ENCODE results near the gene TCEANC. TPM values are rescaled to one million over a fixed set of nuclear protein-coding genes. Genes with fewer than 3 reads are reported as not detected.
"Not testable (repeated sequence)": the region's sequence is repeated elsewhere in the genome, so short reads cannot be mapped to it uniquely, and the experiment has no call there.

Gene TCEANC
- total and polyA plus RNA-seq, 8 donors = 2.0 to 4.6 (median 2.6) TPM

GRCh38 chrX:13614154-13614553 lies 38.8 kb upstream of the TCEANC start:
- Histone ChIP-seq H3K9me3 (no peaks in the 10 kb centered on the region), H3K27ac (no peak overlapping the region), H3K27me3 (peaks cover 0 to 2% (median 0%) of the 10 kb centered on the region in 4 donors), H3K4me1 (no peaks in the 10 kb centered on the region), H3K4me3 (no peak overlapping the region), H3K36me3 (no peaks in the 10 kb centered on the region)
- intact Hi-C loops (cut with DNase I) = no loop called here
- ATAC-seq (no peak), DNase-seq (no peak), FAIRE-seq (no peak)
- TF ChIP-seq, protein P1, sequence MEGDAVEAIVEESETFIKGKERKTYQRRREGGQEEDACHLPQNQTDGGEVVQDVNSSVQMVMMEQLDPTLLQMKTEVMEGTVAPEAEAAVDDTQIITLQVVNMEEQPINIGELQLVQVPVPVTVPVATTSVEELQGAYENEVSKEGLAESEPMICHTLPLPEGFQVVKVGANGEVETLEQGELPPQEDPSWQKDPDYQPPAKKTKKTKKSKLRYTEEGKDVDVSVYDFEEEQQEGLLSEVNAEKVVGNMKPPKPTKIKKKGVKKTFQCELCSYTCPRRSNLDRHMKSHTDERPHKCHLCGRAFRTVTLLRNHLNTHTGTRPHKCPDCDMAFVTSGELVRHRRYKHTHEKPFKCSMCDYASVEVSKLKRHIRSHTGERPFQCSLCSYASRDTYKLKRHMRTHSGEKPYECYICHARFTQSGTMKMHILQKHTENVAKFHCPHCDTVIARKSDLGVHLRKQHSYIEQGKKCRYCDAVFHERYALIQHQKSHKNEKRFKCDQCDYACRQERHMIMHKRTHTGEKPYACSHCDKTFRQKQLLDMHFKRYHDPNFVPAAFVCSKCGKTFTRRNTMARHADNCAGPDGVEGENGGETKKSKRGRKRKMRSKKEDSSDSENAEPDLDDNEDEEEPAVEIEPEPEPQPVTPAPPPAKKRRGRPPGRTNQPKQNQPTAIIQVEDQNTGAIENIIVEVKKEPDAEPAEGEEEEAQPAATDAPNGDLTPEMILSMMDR (IDR thresholded peaks at IDR 0.05) = no peak

- TF ChIP-seq, protein P1 (IDR thresholded peaks at IDR 0.05) = no peak
- 14 to 38% methylated on average over 1 of the region's 1 CpG for whole genome bisulfite sequencing, 2 donors
- Histone ChIP-seq H3K27me3 (peaks cover 0 to 7% (median 1%) of the 10 kb centered on the region in 4 donors), H3K27ac (no peak overlapping the region), H3K9me3 (no peaks in the 10 kb centered on the region), H3K36me3 (no peaks in the 10 kb centered on the region), H3K4me1 (no peaks in the 10 kb centered on the region), H3K4me3 (no peak overlapping the region)
- no peak for DNase-seq
- ATAC-seq = no peak
- intact Hi-C loops (cut with DNase I) = no loop called here
- no peak for FAIRE-seq
These were observed 32.7 kb upstream of the TCEANC start for GRCh38 chrX:13620207-13620606.

GRCh38 chrX:13622401-13622964 lies 30.5 kb upstream of the TCEANC start:
- no peaks in the 10 kb centered on the region for H3K9me3 ChIP-seq
- TF ChIP-seq, protein P1 (IDR thresholded peaks at IDR 0.05) = no peak
- intact Hi-C loops (cut with DNase I) = no loop called here
- 73 to 78% methylated on average over 3 of the region's 3 CpGs for WGBS, 2 donors
- H3K27ac ChIP-seq = no peak overlapping the region
- H3K4me1 ChIP-seq = no peaks in the 10 kb centered on the region
- ATAC-seq (no peak), DNase-seq (no peak), FAIRE-seq (no peak)
- peaks cover 0 to 8% (median 4%) of the 10 kb centered on the region in 4 donors for H3K27me3 ChIP-seq
- no peak overlapping the region for H3K4me3 ChIP-seq
- no peaks in the 10 kb centered on the region for H3K36me3 ChIP-seq

- DNase-seq = no peak
- FAIRE-seq = no peak
- ATAC-seq = no peak
- TF ChIP-seq, protein P1 (IDR thresholded peaks at IDR 0.05) = no peak
- no peak overlapping the region for H3K27ac ChIP-seq
- no peaks in the 10 kb centered on the region for H3K36me3 ChIP-seq
- peaks cover 0 to 26% (median 3%) of the 10 kb centered on the region in 4 donors for H3K27me3 ChIP-seq
- 54 to 59% methylated on average over 8 of the region's 8 CpGs for WGBS, 2 donors
- no peak overlapping the region for H3K4me3 ChIP-seq
- intact Hi-C loops (cut with DNase I) = no loop called here
- no peaks in the 10 kb centered on the region for H3K4me1 ChIP-seq
- H3K9me3 ChIP-seq = no peaks in the 10 kb centered on the region
These were observed 25.6 kb upstream of the TCEANC start for GRCh38 chrX:13627306-13627705.

GRCh38 chrX:13637224-13637623 lies 15.7 kb upstream of the TCEANC start:
- FAIRE-seq; H3K4me1 ChIP-seq; intact Hi-C loops (cut with DNase I); H3K36me3 ChIP-seq; DNase-seq; H3K27ac ChIP-seq; H3K9me3 ChIP-seq; ATAC-seq; H3K4me3 ChIP-seq: not testable (repeated sequence)
- peaks cover 0 to 24% (median 3%) of the 10 kb centered on the region in 4 donors for H3K27me3 ChIP-seq
- 79 to 85% methylated on average over 9 of the region's 9 CpGs for WGBS, 2 donors

All from pancreas (tissue), 10 donors.